ENCODE results near the gene ZDHHC4.
A peak's percentile ranks its signal among the peaks of the same experiment; 100 is the strongest.
"Not testable (repeated sequence)": the region's sequence is repeated elsewhere in the genome, so short reads cannot be mapped to it uniquely, and the experiment has no call there.

Gene ZDHHC4

GRCh38 chr7:6562106-6562505 is 15.1 kb upstream of the ZDHHC4 start:
- DNase-seq (ENCODE audit: low spot score) = no peak

DNA sequence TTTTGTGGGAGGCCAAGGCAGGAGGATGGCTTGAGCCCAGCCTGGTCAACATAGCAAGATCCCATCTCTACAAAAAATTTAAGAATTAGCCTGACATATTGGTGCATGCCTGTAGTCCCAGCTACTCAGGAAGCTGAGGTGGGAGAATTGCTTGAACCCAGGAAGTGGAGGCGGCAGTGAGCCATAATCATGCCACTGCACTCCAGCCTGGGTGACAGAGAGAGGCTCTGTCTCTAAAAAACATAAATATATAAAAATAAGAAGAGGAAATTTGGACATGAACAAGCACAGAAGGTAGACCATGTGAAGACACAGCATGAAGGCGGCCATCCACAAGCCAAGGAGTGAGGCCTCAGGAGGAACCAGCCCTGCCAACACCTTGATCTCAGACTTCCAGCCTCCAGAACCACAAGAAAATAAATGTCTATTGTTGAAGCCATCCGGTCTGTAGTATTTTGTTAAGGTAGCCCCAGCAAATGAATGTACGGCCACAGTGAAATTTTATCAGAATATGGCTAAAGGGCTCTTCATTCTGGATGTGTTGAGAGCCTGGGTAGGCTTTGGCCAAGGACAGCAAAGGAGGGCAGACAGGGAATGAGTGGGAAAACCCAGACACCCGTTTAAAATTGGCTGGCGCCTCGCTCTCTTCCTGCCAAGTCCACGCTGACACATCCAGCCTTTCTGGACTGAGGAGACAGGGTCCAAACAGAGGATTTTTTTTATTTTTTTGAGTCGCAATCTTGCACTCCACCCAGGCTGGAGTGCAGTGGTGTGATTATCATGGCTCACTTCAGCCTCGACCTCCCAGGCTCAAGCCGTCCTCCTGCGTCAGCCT is 13.1 kb upstream of the ZDHHC4 start:
- no peak for DNase-seq (ENCODE audit: low spot score)

DNA sequence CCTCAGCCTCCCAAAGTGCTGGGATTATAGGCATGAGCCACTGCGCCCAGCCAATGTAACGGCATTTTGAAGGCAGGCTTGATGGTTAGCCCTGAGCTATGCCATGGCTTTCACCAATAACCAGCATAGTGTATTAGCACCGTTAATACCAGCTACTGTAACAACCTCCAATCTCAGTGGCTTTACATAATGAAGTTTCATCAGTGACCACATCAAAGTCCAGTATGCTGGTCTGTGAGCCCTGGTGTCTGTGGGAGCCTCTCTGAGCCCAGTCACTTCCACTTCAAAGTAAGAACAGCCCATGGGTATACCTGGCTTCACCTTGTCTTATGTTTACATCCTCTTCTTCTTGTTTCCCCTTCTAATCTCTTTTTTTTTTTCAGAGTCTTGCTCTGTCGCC is 11.6 kb upstream of the ZDHHC4 start:
- DNase-seq (ENCODE audit: low spot score) = no peak

GRCh38 chr7:6567886-6568285 is 9.4 kb upstream of the ZDHHC4 start:
- DNase-seq (ENCODE audit: low spot score) = no peak

- DNase-seq (ENCODE audit: low spot score) = no peak
Observed at GRCh38 chr7:6571160-6571779, 6.0 kb upstream of the ZDHHC4 start.

GRCh38 chr7:6575281-6576023 is 1.8 kb upstream of the ZDHHC4 start:
- no peak for DNase-seq (ENCODE audit: low spot score)

GRCh38 chr7:6576024-6576866 is 1.0 kb upstream of the ZDHHC4 start:
- DNase-seq (ENCODE audit: low spot score) = peak; percentile 30

DNA sequence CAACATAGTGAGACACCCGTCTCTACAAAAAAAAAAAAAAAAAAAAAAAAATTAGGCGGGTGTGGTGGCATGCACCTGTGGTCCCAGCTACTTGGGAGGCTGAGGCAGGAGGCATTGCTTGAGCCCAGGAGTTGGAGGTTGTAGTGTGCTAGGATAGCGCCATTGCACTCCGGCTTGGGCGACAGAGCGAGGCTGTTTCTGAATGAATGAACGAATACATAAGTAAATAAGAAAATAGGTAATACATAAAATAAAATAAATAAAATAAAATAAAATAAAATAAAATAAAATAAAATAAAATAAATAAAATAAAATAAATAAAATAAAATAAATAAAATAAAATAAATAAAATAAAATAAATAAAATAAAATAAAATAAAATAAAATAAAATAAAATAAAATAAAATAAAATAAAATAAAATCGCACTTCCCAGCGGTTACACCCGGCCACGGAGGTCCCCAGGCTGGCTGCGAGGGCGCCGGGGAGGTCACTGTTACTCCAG is 336 bp upstream of the ZDHHC4 start:
- not testable (repeated sequence) for DNase-seq (ENCODE audit: low spot score)

DNA sequence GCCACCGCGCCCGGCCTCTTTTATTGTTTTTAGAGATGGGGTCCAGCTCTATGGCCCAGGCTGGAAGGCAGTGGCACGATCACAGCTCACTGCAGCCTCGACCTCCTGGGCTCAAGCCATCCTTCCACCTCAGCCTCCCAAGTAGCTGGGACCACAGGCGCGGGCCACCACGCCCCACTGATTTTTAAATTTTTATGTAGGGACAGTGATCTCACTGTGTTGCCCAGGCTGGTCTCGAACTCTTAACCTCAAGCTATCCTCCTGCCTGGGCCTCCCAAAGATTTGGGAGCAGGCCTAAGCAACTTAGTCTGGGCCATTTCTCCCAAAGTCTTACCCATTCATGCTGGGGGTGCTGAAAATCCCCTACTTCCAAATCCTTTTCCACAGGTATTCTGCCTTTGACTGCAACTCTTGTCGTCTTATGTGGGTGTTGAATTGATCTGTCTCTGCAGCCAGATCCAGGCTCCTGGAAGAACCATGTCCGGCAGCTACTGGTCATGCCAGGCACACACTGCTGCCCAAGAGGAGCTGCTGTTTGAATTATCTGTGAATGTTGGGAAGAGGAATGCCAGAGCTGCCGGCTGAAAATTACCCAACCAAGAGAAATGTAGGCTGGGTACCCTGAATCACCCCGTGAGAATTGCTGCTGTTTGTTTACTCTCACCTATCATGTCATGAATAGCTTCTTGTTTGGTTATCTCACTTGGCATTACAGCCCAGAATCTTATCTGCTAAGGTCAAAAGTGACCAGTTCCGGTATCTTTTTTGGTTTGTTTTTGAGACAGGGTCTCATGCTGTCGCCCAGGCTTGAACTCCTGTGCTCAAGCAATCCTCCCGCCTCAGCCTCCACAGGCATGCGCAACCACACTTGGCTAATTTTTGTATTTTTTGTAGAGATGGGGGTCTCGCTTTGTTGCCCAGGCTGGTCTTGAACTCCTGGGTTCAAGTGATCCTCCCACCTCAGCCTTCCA is 1.1 kb downstream of the ZDHHC4 start:
- DNase-seq (ENCODE audit: low spot score) = no peak

DNA sequence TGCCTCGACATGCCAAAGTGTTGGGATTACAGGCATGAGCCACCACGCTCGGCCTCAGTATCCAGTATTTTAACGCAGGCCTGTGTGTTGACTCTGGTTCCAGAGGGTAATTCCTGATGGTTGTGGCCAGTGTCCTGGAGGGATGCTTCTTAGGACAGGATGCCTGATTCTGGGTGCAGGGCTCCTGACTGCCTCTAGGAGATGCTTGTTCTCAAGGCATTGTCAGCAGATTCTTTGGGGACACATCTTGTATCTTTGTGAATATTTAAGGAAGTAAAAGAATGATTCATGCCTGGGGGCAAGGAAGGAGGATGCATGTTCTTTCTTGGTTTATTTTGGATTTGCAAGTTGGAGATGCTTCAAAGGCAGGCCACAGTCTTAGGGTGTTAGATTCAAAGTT is 2.2 kb downstream of the ZDHHC4 start:
- no peak for DNase-seq (ENCODE audit: low spot score)

DNA sequence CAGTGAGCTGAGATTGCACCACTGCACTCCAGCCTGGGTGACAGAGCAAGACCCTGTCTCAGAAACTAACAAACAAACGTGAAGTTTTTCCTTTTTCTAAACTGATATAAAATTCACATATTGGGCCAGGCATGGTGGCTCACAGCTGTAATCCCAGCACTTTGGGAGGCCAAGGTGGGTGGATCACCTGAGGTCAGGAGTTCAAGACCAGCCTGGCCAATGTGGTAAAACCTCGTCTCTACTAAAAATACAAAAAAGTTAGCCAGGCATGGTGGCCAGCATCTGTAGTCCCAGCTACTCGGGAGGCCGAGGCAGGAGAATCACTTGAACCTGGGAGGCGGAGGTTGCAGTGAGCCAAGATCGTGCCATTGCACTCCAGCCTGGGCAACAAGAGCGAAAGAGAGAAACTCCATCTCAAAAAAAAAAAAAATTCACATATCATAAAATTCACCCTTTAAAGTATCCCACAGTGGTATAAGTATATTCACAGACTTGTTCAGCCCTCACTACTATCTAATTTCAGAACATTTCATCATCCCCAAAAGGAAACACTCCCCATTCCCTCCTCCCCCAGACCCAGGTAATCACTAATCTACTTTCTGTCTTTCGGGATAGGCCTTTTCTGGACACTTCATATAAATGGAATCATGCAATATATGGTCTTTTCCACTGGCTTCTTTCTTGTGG is 8.6 kb downstream of the ZDHHC4 start:
- DNase-seq (ENCODE audit: low spot score) = not testable (repeated sequence)

- DNase-seq (ENCODE audit: low spot score) = no peak
Observed at GRCh38 chr7:6588566-6588965, 11.3 kb downstream of the ZDHHC4 start.

- DNase-seq (ENCODE audit: low spot score) = no peak
Observed at GRCh38 chr7:6589151-6589828, 12.0 kb downstream of the ZDHHC4 start.

GRCh38 chr7:6589829-6590644 is 12.8 kb downstream of the ZDHHC4 start, which contains the start of gene INTS15:
Gene INTS15, plus strand, starts transcription at chr7:6590021. Its CDS starts 263 bp downstream, at chr7:6590284.
- peak; percentile 97 for DNase-seq (ENCODE audit: low spot score)

- no peak for DNase-seq (ENCODE audit: low spot score)
Observed at GRCh38 chr7:6590645-6591110, 13.4 kb downstream of the ZDHHC4 start.

DNA sequence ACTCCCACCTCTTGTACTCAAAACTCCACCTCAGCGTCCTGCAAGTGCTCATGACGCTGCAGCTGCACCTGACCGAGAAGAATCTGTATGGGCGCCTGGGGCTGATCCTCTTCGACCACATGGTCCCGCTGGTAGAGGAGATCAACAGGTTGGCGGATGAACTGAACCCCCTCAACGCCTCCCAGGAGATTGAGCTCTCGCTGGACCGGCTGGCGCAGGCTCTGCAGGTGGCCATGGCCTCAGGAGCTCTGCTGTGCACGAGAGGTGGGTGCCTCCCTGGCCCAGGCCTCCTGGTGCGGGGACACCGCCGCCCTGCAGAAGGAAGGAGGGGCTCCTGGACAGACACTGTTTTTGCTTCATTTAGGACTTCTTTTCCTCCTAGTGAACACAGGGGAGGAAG is 22.8 kb downstream of the ZDHHC4 start:
- DNase-seq (ENCODE audit: low spot score) = no peak

DNA sequence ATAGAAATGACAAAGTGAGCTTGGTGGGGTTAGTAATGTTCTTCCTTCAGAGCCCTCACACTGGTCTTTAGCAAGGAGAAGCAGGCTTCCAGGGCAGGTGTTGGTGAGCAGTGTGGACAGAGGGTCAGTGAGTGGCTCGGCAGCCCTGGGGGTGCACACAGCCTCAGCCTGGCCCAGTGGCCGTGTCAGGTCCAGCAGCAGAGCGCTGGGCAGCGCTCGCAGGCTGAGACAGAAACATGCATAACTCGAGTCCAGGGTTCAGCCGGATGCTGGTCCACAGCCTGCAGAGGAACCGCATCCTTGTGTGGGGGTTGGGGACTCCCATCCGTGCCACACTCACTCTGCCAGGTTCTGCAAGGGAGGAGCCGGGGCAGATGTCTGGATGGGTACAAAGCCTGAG is 27.2 kb downstream of the ZDHHC4 start:
- no peak for DNase-seq (ENCODE audit: low spot score)

GRCh38 chr7:6606866-6607583 is 29.8 kb downstream of the ZDHHC4 start:
- DNase-seq (ENCODE audit: low spot score) = no peak

Measured in iPS-NIHi11 (cell line).